Fibroblast of peridontal ligament (primary cell): ENCODE measurements around the gene SHE.
A peak's percentile ranks its signal among the peaks of the same experiment; 100 is the strongest.

ENCODE experiments used
- DNase-seq: peaks from one replicate; pipeline ENCODE4 v3.0.0-alpha.2; 2010; ENCODE audit errors: extremely low read depth

Gene SHE

DNA sequence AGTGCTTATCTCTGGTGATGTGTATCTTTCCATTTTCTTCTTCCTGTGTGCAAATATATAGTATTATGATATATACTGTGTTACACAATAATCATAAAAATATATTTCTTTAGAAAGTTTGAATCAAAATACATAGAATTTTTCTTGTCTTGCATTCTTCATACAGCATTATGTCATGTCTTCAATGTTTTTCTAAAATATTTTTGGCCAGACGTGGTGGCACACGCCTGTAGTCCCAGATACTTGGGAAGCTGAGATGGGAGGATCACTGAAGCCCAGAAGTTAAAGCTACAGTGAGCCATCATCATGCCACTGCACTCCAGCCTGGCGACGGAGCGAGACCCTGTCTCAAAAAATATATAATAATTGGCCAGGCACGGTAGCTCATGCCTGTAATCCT lies 55.4 kb downstream of the SHE start:
- no peak for DNase-seq

DNA sequence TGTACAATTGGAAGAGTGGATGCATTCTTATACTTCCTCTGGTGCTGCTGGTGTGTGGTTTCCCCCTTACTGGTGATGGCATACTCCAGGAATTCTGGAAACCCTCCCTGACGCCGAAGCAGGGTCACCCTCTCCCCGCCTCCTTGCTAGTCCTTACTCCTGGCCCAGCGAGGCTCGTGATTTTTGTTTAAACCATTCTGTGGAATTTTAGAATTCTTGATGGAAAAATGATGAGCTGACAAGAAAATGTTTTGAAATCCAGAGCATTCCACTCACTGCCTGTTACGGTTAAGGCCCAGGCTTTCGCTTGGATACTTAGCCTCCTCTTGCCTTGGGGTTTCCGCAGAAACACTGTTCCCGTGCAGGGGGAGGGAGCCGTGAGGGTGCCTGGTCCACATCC lies 55.9 kb downstream of the SHE start:
- DNase-seq = peak; percentile 95

GRCh38 chr1:154445040-154445472 lies 57.2 kb downstream of the SHE start:
- DNase-seq = peak; percentile 63

DNA sequence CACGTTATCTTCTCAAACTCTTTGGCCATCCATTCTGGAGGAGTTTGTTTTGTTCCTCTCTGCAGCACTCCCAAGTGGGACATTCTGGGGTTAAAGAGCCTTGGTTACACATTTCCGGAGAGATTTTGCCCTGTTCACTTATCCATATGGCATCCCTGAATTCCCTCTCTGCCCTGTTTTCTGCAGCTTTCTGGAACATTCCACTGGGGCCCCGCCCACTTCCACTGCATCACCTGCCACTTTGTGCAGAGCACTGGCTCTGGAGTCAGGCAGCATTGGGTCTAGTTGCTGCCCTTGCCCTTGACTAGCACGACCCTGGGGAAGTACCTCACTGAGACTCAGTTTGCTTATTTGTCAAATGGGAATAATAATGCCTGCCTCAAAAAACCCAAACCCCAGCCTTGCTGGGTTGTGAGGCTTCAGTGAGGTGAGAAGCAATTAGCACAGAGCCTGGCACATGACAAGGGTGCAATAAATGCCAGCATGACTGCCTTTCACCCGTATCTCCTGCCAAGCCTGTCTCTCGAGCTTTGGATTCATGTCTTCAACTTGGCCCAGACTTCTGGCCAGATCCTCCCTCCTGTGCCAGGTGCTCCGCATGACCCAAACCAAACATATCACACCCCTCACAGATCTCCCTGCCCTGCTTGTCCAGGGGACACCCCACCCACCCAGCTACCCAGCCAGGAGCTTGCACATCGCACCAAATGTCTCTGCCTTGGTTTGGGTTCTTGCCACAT lies 58.8 kb downstream of the SHE start:
- DNase-seq = no peak

DNA sequence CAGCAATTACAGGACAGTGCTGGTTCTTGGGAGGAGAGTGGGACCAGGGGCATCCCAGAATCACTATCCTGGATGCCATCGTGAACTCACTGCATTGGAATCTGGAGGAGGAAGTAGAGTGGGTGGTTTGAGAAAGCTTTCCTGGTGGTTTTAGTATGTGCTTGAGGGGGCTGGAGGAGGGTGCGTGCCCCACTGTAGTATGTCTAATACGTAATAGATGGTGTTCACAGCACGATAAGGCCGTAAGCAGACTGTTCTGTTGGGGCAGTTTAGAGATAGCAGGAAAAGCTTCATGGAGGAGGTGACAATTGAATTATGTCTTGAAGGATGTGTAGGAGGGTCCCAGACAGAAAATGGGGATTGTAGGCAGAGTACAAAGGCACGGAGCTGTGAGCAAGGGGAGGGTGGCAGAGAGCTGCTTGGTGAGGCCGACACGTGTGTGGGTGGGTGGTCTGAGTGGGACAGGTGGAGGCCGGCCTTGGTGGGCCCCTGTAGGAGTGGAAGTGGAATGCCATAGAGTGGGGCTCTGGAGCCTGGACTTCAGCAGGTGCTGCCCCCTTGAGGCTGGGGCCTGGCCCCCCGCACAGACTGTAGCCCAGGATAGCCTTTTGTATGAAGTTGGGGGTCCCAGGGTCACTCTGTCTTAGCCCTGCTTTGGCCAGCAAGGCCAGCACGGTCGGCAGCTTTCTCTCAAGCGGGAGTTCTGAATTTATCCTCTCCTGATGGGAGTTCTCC lies 60.0 kb downstream of the SHE start:
- no peak for DNase-seq

DNA sequence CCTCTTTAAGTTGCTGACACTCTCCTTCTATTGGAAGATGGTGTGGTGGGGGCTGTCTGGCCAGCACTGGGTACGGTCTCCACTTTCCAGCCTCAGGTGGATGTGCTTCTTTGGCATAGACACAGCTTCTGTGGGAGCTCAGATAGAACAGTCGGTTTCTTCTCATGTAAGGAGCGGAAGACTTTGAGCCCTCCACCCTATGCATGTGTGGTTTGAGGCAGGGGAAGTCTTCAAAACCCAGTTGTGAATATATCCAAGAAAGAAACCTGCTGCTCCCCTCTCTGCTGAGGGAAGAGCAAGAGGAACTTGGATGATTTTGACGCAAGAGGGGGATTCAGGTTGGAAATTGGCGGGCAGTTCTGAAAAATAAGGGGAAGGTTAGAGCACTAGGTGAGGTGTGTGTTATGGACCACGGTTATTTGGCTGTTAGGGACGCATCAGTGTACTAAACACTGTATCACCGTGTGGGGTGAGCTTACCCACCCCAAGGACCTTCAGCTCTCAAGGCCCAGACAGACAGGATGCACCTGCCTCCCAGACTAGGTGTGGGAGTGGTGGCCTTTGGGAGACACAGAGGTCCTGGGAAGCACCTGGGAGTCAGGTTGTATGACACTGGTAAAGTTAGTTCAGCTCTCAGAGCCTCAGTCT lies 60.8 kb downstream of the SHE start:
- no peak for DNase-seq

GRCh38 chr1:154440036-154440804 lies 62.0 kb downstream of the SHE start:
- no peak for DNase-seq

- no peak for DNase-seq
These were observed 65.8 kb downstream of the SHE start for GRCh38 chr1:154436433-154436832.

GRCh38 chr1:154435599-154436200 lies 66.5 kb downstream of the SHE start:
- DNase-seq = no peak

DNA sequence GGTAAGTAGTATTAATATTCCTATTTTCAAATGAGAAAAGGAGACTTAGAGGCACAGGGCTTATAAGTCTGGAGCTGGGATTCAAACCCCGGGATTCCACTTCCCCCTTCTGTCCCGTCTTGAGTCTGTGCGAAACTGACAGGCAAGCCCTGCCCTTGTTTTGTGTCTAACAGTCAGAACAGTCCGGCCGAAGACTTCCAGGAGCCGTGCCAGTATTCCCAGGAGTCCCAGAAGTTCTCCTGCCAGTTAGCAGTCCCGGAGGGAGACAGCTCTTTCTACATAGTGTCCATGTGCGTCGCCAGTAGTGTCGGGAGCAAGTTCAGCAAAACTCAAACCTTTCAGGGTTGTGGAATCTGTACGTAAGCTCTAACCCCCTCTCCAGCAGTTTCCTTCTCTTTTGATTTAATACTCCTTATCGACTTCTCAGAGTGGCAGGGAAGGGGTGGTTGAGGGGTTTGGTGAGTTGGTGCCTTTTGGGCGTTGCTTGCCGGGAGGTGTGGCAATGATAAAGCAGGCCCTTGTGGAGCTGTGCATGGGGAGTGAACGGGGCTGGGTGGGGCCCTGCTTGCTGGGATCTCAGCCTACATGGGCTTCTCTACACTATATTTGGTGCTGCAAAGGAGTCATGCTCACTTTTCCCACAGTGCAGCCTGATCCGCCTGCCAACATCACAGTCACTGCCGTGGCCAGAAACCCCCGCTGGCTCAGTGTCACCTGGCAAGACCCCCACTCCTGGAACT lies 67.7 kb downstream of the SHE start:
- peak; percentile 85 for DNase-seq

DNA sequence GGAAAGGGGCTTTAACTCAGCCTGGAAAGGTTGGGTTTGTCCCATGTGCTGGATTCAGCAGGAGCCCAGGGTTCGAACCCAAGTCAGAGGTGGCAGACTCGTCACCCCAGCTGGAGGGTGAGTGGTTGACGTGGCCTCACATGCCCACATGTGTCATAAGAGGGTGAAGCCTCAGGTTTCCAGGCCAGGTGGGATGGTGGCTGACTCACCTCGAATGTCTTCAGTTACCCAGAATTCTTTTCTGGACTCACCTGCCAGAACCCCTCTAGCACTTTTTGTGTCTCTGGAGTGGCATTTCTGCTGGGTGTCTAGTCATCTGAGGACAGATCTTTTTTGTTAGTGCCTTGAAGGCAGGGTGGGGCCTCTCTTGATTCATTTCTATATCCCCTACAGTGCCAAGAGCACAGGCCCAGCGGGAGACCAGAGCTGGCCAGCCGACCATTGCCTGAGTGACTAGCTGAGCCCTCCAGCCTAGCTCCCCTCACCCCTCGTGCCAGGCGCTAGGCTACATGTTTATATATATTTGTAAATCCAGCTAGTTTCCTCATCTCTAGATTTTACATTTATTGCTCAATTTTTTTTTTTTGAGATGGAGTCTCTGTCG lies 68.9 kb downstream of the SHE start:
- DNase-seq = no peak

DNA sequence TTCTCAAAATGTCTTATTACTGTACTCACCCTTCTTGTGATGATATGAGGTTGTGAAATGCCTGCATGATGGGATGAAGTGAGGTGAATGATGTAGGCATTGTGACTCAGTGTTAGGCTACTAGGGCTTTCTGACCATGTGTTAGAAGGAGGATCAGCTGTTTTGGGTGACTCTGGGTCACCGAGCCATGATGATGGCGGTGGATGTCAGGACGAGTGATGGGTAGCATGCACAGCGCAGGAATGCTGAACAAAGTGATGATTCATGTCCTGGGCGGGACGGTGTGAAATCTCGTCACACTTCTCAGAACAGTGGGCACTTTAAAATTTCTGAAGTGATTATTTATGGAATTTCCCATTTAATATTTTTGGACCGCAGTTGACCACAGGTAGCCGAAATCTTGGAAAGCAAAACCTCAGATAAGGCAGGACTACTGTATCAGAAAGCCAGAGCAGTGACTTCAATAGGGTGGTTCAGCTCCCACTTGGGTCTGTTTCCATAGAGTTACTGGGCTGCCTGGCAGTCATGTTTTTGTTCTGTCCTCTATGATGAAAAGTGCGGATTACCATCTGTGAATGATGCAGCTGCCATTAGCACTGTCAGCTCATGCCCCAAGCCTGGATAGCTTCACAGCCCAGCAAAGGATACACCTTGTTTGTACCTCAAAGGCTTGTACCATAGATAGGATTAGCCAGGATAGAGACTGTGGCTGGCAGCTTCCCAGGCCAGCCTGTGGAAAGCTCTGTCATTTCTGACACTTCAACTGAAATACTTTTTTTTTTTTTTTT lies 70.4 kb downstream of the SHE start:
- peak; percentile 92 for DNase-seq

DNA sequence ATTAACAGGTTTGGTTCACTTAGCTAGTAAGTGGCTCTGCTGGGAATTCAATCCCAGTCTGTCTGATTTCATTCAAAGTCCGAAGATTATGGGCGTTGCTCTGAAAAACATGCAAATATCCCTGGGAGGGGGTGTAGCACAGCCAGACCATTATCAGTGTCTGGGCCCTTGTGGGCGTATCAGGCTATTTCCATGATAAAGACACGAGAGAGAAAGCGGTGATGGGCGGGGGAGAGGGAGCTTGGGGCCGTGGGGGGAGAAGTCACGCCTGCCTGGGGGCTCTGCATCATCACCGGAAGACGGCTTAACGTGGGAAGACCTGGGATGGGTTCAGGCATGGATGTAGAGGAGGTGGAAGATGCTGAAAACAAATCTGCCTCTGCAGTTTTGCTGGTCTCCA lies 71.3 kb downstream of the SHE start:
- DNase-seq = no peak

- no peak for DNase-seq
These were observed 72.2 kb downstream of the SHE start for GRCh38 chr1:154429841-154430611.
